Measurements from ENCODE around the gene MYO1C.
"Not testable (repeated sequence)": the region's sequence is repeated elsewhere in the genome, so short reads cannot be mapped to it uniquely, and the experiment has no call there.

The MYO1C gene

GRCh38 chr17:1420163-1420562 lies 72.3 kb downstream of the MYO1C start:
- no peak for DNase-seq

GRCh38 chr17:1418476-1418875 lies 74.0 kb downstream of the MYO1C start:
- not testable (repeated sequence) for DNase-seq

GRCh38 chr17:1416414-1416813 lies 76.1 kb downstream of the MYO1C start:
- DNase-seq: no peak

GRCh38 chr17:1414634-1415033 lies 77.9 kb downstream of the MYO1C start:
- DNase-seq: no peak

Data from NCI-H2081 (cell line).